ENCODE results near the gene PTGES.
"Not testable (repeated sequence)": the region's sequence is repeated elsewhere in the genome, so short reads cannot be mapped to it uniquely, and the experiment has no call there.

The PTGES gene

DNA sequence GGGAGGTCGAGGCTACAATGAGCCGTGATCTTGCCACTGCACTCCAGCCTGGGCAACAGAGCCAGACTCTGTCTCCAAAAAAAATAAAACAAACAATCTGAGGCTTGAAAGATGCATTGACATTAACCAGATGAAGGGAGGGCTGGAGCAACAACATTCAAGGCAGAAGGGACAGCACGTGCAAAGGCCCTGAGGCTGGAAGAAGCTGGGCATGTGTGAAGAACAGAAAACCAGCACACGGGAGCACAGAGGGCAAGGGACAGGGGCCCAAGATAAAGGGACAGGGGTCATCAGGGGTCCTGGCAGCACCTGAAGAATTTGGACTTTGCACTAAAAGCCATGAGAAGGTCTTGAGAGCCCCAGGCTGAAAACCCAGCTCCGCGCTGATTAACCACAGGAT lies 3.3 kb downstream of the PTGES start:
- in situ Hi-C loops (cut with MboI; ENCODE audit: low sequenced_read_pairs): no loop called here

DNA sequence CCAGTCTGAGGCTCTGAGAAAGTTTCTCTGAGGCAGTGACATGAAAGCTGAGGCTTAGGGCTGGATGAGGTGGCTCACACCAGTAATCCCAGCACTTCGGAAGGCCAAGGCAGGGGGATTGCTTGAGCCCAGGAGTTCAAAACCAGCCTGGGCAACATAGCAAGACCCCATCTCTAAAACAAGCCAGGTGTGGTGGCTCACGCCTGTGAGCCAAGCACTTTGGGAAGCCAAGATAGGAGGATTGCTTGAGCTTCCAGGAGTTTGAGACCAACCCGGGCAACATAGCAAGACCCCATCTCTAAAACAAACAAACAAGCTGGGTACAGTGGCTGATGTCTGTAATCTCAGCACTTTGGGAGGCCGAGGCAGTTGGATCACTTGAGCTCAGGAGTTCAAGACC lies 3.8 kb downstream of the PTGES start:
- in situ Hi-C loops (cut with MboI; ENCODE audit: low sequenced_read_pairs): not testable (repeated sequence)

DNA sequence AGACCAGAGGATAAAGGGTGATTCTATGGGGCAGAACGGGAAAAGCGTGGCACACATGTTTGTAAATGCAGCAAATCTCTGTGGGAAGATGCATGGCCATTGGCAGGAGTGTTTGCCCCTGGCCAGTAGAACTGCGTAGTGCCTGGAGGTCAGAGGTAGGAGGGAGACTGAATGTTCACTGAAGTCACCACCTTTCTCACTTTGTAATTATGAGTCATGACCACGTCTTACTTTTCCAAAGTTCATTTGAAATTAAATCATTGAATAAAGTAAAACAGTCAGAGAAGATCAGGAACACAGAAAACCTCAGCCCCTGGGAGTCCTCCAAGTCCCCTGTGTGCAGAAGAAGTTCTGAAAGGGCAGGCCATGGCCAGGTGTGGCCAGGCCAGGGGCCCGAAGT lies 4.6 kb downstream of the PTGES start:
- in situ Hi-C loops (cut with MboI; ENCODE audit: low sequenced_read_pairs): no loop called here

DNA sequence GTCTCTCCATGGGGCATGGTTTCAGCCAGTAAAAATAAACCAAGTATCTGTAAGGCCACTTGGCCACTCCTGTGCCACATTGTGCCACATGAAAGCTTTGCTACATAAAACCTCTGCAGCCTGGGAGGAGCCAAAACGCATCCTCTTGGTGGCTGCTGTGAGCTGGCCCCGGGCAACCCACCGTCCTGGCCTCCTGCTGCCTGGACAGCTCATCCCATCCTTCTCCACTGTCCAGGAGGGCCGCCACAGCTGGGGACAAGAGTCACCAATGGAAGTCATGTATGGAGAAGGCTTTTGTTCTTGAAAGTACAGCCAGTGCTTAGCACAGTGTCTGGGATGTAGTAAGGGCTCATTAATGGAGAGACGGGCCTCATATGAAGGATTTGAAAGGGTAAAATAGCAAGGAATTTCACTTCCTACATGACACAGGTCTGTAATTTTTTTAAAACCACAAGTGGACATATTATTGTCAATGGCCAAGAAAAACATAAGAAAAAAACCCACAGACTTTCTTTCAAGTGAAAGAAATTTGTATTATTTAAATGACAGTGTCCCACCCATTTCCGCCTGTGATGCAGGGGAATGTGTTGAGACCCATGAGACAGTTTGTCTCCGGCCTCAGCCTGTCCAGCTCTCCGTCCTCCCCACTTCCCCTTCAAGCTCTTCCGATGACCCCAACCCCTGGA lies 6.6 kb downstream of the PTGES start:
- in situ Hi-C loops (cut with MboI; ENCODE audit: low sequenced_read_pairs): no loop called here

DNA sequence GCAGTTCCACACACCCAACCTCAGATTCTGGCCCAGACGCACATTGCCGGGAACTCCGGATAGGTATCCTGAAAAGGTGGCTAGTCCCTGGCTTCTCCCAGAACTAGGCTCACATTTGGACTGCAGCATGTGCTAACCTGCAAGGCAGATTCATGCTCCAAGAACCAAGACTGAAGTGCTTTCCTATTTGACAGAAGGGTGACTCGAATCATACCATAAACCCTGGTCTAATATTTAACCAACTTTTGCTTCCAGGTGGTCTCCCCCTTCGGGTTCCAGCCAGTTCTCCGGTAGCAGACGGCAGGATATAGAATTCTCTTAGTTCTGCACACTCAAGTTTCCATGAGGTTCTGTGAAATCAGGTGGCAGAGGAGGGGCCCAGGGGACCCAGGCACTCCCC lies 7.6 kb downstream of the PTGES start:
- in situ Hi-C loops (cut with MboI; ENCODE audit: low sequenced_read_pairs): no loop called here

DNA sequence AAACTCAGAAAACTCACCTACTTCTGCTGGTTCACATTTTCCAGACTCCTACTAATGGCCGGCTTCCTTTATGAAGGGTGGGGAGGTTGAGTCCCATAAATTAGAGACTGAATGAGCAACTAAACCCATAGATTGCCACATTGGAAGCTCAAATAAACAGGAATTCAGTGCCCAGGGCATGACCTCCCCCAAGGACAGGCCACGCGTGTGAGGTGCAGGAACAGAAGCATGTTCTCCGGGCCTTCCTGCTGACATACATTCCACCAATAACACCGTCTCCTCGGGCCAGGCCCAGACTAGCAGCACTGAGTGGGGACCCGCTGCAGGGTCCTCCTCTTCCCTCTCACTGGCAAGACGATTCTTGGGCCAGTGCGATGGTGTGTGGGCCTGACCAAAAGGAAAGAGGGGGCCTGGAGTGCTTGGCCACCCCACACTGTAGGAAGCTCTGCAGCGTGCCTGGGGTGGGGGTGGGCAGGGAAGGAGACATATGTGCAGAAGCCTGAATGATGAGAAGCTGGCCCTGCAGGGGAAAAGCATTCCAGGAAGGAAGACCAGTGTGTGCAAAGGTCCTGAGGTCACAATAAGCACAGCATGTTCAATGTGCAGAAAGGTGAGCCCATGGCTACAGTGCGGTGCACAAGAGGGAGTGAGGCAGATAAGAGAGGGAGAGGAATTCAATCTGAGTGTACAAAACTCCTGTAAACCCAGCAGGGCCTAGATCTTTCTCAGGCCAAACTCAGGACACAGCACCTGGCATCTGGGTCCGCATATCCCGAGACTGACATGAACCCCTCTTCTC lies 12.0 kb downstream of the PTGES start:
- in situ Hi-C loops (cut with MboI; ENCODE audit: low sequenced_read_pairs): no loop called here

DNA sequence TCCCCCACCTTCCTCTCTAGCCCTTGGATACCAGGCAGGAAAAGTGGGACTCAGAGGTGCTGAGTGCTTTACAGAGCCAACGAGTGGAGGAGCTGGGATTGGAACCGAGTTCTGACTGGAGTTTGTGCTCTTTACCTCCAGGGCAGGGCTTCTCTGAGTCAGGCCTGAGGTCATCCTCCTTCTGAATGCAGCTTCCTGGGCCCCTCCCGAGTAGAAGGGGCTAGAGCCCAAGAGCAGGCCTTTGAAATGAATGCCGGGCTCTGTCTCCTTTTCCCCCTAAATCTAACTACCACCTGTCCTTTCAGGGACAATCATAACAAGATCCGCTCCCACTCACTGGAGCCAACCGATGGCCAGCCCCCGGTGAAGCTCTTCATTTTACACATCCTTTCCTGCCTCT lies 12.7 kb downstream of the PTGES start:
- in situ Hi-C loops (cut with MboI; ENCODE audit: low sequenced_read_pairs): no loop called here

DNA sequence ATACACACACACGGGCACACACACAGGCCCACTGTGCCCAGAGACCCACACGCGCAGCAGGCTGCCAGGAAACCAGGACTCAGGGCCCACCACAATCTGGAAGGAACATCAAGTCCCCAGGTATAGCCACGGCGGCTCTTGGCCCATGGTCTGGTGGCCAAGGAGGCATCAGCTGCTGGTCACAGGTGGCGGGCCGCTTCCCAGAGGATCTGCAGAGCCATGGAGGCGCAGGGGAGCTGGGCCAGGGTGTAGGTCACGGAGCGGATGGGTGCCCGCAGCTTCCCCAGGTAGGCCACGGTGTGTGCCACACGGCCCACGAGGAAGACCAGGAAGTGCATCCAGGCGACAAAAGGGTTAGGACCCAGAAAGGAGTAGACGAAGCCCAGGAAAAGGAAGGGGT lies 13.4 kb downstream of the PTGES start:
- in situ Hi-C loops (cut with MboI; ENCODE audit: low sequenced_read_pairs): loop anchor here (5.0 kb wide), 1 partner anchor 43 kb away; no protein-coding TSS in a partner anchor

DNA sequence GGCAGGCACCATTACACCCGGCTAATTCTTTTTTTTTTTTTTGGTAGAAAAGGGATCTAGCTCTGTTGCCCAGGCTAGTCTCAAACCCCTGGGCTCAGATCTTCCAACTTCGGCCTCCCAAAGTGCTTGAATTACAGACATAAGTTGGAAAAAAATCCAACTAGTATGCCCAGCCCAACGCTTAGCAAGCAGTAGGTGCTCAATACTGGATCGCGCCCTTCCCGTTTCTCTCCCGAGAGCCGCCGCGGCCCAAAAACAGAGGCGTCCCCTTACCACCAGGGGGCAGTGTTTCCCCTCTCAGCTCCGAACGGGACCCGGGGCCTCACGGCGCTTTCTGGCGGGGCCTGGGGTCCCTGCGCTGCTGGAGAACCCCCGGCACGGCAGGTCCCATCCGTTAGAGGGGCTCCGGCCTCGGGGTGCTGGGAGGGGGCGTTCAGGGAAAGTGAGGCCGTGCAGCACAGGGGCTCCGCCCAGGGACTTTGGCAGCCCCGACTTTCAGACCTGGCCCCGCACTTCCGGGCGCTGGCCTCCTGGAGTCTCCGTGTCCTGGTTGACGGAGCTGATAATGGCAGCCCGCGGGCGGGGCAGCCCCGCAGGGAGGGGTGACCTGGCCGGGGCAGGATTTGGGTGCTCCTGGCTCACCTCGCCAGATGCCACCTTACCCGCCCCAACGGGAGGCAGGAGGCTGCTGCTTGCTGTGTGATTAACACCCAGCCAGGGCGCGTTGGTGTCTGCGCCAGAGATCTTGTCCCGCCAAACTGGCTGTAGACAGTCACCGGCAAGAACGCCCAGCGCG lies 15.2 kb downstream of the PTGES start:
- in situ Hi-C loops (cut with MboI; ENCODE audit: low sequenced_read_pairs): loop anchor here (5.0 kb wide), 1 partner anchor 45 kb away; no protein-coding TSS in a partner anchor

DNA sequence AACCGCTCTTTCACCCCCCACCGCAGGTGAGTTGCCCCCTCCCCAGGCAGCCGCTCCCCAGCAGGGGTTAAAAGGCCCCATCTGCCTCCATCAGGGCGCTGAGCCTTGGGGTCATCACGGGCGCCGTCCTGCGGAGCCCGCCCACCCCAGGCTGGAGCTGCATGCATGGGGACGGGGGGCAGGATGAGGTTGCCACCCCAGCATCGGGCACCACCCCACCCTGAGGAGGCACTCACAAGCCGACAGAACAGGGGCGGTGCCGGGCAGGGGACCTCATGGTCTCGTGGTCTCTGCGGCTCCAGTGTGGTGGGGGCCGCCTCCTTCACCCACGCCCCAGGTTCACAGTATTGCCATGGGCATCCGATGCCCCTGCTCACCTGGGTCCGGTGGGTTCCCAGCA lies 16.5 kb downstream of the PTGES start:
- in situ Hi-C loops (cut with MboI; ENCODE audit: low sequenced_read_pairs): loop anchor here (5.0 kb wide), 1 partner anchor 46 kb away; no protein-coding TSS in a partner anchor

DNA sequence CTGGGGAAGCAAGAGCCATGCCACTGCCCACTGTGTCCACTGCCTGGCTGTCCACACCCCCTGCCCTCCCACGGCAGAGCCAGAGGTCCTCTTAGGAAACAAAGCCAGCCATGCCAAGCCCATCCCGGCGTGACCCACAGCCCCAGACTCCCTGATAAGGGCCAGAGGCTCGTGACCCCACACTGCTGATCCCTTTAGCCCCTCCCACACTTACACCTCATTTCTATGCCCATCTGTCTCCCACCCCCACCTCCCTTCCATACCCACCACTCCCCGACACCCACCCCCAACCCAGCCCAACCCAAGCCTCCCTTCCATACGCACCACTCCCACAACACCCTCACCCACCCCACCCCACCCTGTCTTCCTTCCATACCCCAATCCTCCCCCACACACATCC lies 17.3 kb downstream of the PTGES start:
- in situ Hi-C loops (cut with MboI; ENCODE audit: low sequenced_read_pairs): loop anchor here (5.0 kb wide), 1 partner anchor 47 kb away; no protein-coding TSS in a partner anchor

DNA sequence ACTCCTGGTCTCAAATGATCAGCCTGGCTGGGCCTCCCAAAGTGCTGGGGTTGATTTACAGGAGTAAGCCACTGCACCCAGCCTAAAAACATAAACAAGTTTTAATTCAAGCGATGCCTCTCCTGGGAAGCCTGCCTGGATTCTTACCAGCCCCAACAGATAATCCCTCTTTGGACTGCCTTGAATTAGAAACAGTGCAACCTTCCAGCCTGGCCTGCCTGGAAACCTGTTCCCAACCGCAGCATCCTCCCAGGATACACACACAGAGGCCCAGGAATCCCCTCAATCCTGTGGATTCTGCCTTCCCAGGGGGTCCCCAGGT lies 19.2 kb downstream of the PTGES start:
- in situ Hi-C loops (cut with MboI; ENCODE audit: low sequenced_read_pairs): no loop called here

DNA sequence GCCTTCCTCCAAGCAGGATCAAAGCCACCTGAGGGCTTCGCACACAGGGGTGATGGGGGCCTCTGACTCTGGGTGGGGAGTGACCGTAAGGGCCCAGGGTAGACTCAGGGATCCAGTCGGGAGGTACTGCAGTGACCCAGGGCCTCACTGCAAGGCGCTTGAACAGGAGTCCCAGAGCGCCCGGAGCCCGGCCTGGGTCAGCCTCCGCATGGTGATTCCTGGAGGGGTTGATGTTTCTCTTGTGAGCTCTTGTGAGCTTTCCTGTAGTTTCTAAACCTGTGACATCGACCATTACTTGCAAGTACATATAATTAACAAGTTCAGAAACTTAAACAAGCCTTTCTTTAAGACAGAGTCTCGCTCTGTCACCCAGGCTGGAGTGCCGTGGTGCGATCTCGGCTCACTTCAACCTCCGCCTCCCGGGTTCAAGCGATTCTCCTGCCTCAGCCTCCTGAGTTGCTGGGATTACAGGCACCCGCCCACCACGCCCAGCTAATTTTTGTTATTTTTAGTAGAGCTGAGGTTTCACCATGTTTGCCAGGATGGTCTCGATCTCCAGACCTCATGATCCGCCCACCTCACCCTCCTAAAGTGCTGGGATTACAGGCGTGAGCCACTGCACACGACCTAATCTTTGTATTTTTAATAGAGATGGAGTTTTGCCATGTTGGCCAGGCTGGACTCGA lies 19.8 kb downstream of the PTGES start:
- in situ Hi-C loops (cut with MboI; ENCODE audit: low sequenced_read_pairs): no loop called here

DNA sequence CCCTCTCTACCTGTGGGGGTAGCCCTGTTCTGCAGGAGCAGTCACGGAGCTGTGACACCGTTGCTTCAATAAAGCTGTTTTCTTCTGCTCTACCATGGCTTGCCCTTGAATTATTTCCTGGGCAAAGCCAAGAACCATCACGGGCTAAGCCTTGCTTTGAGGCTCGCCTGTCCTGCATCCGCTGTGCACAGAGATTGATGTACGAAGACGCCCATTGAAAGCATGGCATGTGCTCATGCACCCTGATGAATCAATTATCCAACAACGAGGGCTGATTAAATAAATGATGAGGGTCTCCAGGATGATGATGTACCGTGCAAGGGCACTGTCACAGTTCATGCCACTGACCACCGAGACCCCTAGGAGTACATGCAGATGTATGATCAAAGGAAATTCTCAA lies 20.7 kb downstream of the PTGES start:
- in situ Hi-C loops (cut with MboI; ENCODE audit: low sequenced_read_pairs): no loop called here

DNA sequence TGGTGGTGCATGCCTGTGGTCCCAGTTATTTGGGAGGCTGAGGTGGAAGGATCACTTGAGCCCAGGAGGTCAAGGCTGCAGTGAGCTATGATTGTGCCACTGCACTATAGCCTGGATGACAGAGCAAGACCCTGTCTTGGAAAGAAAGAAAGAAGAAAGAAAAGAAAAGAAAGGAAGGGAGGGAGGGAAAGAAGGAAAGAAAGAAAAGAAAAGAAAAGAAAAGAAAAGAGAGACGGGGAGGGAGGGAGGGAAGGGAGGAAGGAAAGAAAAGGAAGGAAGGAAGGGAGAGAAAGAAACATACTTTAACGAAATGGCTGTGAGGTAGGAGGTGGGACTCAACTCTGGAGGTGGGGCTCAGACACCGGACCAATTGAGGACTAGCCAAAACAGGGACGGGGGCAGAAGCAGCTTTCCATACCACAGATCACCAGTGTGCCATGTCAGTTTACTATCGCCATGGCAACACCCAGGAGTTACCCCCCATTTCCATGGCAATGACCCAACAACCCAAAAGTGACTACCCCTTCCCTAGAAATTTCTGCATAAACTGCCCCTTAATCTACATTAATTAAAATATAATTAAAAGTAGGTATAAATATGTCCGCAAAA lies 21.3 kb downstream of the PTGES start:
- in situ Hi-C loops (cut with MboI; ENCODE audit: low sequenced_read_pairs): no loop called here

DNA sequence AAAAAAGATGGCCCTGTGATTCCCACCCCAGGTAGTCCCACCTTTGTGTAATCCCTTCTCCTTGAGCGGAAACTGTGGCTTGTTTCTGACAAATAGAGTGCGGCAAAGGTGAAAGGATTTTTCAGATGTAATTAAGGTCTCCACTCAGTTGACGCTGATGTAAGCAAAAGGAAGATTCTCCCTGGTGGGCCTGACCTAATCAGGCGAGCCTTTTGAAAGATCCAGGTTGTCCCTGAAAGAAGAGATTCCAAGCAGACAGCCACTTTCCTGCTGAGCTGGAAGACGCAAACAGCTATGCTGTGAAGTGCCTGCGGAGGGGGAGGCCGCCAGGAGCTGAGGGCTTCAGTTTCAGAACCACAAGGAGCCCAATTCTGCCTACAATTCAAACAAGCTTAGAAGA lies 24.1 kb downstream of the PTGES start:
- in situ Hi-C loops (cut with MboI; ENCODE audit: low sequenced_read_pairs): no loop called here

DNA sequence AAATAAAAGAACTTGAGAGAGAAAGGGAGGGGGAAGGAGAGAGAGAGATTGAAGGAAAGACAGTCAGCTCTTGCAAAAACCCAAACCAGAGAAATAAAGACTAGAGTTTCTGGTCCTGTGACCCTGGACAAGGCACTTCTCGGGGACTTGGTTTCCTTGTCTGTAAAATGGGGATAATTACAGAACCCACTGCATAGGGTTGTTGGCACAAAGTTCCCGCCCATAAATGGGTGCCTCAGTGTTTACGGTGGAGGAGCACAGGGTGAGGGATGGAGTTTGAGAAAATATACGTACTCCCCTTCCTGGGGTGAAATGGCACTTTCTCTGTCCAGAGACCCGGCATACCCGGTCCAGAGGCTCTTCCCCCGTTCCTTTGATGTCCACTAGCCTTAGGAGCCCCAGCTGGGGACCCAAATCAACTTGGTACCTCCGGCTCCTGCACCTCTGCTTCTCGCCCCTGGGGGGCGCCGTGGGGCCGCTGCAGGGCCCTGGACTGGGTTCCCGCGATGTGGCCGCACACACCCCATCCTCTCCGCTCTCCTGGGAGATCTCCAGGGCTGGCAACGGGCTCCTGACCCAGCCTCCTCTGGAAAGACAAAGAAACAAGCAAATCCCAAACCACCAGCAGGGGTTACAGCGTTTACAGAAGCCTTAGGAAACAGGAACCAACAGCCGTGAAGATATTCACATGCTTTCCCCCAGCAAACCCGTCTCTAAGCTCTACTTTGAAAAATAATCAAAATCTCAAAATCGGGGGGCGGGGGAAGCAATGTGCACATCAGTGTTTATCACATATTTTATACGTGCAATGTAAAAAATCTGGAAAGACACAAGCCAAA lies 26.3 kb downstream of the PTGES start:
- in situ Hi-C loops (cut with MboI; ENCODE audit: low sequenced_read_pairs): no loop called here

DNA sequence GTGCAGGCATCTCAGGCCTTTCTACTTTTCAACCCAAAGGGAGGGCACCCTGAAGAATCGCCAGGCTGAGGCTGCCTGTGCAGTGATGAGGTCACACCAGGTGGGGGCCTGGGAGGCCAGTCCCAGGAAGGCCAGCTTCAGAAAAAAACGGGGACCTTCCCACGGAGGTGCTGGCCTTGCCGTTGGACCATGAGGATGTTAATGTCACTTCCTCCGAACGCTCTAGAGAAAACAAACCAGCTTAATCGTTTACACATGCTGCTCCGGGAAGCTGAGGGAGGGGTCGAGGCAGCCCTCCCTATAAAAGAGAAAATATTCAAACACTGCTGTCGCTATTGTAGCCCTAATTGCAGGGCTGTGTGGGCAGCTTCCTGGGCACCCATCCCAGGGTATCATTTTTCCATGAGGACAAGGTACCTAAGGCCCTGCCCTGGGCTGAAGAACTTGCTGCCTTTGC lies 27.0 kb downstream of the PTGES start:
- in situ Hi-C loops (cut with MboI; ENCODE audit: low sequenced_read_pairs): no loop called here

DNA sequence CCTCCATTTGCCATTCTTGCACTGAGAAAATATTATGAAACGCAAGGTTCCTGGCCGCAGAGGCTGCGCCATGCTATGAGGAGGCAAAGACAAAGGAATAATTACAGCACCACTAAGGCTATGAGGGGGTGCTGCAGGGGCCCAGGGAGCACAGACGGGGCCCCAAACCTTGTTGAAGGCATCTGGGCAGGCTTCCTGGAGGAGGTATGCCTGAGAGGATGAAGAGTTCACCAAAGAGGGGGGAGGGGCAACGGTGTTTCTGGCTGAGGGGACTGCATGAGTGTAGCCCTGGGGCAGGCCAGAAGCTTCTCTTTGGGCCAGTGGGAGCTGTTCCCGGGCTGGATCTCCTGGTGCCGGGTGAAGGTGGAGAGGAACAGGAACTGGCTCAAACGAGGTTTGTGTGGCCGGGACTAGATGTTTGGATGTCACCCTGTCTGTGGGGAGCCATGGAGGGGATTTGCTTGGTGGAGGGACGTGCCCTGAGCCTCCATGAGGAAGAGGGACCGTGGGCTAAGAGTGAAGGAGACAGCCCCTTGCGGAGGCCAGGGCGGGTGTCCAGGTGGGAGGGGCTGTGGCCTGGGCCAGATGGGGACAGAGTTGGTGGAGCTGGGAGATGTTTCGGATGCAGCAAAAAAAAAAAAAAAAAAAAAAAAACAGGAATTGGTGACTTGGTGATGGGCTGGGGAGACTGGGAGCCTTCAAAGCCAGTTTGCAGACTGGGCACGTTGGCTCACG lies 28.2 kb downstream of the PTGES start:
- in situ Hi-C loops (cut with MboI; ENCODE audit: low sequenced_read_pairs): no loop called here

Data from HL-60/S4 treated with phorbol 12-myristate 13-acetate at 8.2 ng/mL for 4 days and 3 days (cell line).